Nephron progenitor cell (in vitro differentiated cells): ENCODE results near the gene GP1BA.

ENCODE experiments used
- DNase-seq: peaks from one replicate; pipeline ENCODE4 v3.0.0; 2021
- H3K27ac Mint-ChIP-seq: 2 replicates; pipeline ENCODE4 v1.8.0; 2021; ENCODE audit warnings: mild to moderate bottlenecking, moderate library complexity, mixed read lengths
- H3K27me3 Mint-ChIP-seq: 2 replicates; pipeline ENCODE4 v1.8.0; 2021; ENCODE audit warnings: mild to moderate bottlenecking, low read depth, mixed read lengths; ENCODE audit not compliant: poor library complexity
- H3K36me3 Mint-ChIP-seq: 2 replicates; pipeline ENCODE4 v1.8.0; 2021; ENCODE audit warnings: low read depth, mixed read lengths
- H3K4me1 Mint-ChIP-seq: 2 replicates; pipeline ENCODE4 v1.8.0; 2021; ENCODE audit warnings: mixed read lengths
- H3K4me3 Mint-ChIP-seq: 2 replicates; pipeline ENCODE4 v1.8.0; 2021; ENCODE audit warnings: mild to moderate bottlenecking, moderate library complexity, mixed read lengths
- H3K9me3 Mint-ChIP-seq: 2 replicates; pipeline ENCODE4 v1.8.0; 2021; ENCODE audit warnings: mild to moderate bottlenecking, moderate library complexity, mixed read lengths
- TF ChIP-seq, protein P1 (sequence below): fragments of 200-600 bp; sonication (generic); IDR thresholded peaks from 2 replicates; pipeline ENCODE4 v1.5.0; 2021; ENCODE audit warnings: antibody characterized with exemption

Gene GP1BA

GRCh38 chr17:4938688-4939545, 6.8 kb downstream of the GP1BA start:
- H3K4me3 Mint-ChIP-seq = peak overlapping the region; percentile 92
- peaks cover 31% of the 10 kb centered on the region for H3K36me3 Mint-ChIP-seq
- H3K9me3 Mint-ChIP-seq = no peaks in the 10 kb centered on the region
- peaks cover 40% of the 10 kb centered on the region for H3K4me1 Mint-ChIP-seq
- H3K27ac Mint-ChIP-seq = peak overlapping the region; percentile 94
- no peak for DNase-seq
- peaks cover 5% of the 10 kb centered on the region for H3K27me3 Mint-ChIP-seq
- TF ChIP-seq, protein P1, sequence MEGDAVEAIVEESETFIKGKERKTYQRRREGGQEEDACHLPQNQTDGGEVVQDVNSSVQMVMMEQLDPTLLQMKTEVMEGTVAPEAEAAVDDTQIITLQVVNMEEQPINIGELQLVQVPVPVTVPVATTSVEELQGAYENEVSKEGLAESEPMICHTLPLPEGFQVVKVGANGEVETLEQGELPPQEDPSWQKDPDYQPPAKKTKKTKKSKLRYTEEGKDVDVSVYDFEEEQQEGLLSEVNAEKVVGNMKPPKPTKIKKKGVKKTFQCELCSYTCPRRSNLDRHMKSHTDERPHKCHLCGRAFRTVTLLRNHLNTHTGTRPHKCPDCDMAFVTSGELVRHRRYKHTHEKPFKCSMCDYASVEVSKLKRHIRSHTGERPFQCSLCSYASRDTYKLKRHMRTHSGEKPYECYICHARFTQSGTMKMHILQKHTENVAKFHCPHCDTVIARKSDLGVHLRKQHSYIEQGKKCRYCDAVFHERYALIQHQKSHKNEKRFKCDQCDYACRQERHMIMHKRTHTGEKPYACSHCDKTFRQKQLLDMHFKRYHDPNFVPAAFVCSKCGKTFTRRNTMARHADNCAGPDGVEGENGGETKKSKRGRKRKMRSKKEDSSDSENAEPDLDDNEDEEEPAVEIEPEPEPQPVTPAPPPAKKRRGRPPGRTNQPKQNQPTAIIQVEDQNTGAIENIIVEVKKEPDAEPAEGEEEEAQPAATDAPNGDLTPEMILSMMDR = no peak

DNA sequence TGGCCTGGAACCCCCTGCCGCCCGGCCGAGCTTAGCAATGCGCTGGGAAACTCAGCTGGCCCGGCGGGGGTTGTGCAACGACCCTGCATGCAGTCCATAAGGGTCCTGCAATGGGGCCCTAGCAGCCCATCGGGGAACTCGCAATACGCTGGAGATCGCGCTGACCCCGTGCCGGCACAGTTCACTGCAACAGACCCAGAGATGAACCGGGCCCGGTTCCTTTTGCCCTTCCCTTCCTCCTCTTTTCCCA, 7.4 kb downstream of the GP1BA start:
- peaks cover 5% of the 10 kb centered on the region for H3K27me3 Mint-ChIP-seq
- H3K4me1 Mint-ChIP-seq = peaks cover 34% of the 10 kb centered on the region
- DNase-seq = peak; percentile 54
- TF ChIP-seq, protein P1 = no peak
- peak overlapping the region; percentile 94 for H3K27ac Mint-ChIP-seq
- H3K36me3 Mint-ChIP-seq = peaks cover 31% of the 10 kb centered on the region
- peak overlapping the region; percentile 92 for H3K4me3 Mint-ChIP-seq
- no peaks in the 10 kb centered on the region for H3K9me3 Mint-ChIP-seq

GRCh38 chr17:4939796-4940554, 7.9 kb downstream of the GP1BA start, which contains the start of the genes RNF167 and SLC25A11:
Gene RNF167, plus strand, starts transcription at chr17:4940268. Its CDS starts 642 bp downstream, at chr17:4940910.
Gene SLC25A11, minus strand, starts transcription at chr17:4940046. Its CDS starts 136 bp downstream, at chr17:4939910.
- no peaks in the 10 kb centered on the region for H3K9me3 Mint-ChIP-seq

GRCh38 chr17:4940555-4941318, 8.7 kb downstream of the GP1BA start:
- H3K27ac Mint-ChIP-seq = peak overlapping the region; percentile 99
- peaks cover 38% of the 10 kb centered on the region for H3K4me1 Mint-ChIP-seq

More at GRCh38 chr17:4939796-4940554, 7.9 kb downstream of the GP1BA start, which contains the start of the genes RNF167 and SLC25A11:
- H3K27me3 Mint-ChIP-seq = peaks cover 5% of the 10 kb centered on the region
- TF ChIP-seq, protein P1 = no peak
- peaks cover 31% of the 10 kb centered on the region for H3K4me1 Mint-ChIP-seq
- H3K27ac Mint-ChIP-seq = peak within 1 kb of the TSS; percentile 99
- peak; percentile 91 for DNase-seq
- peaks cover 31% of the 10 kb centered on the region for H3K36me3 Mint-ChIP-seq
- peak within 1 kb of the TSS; percentile 92 for H3K4me3 Mint-ChIP-seq

DNA sequence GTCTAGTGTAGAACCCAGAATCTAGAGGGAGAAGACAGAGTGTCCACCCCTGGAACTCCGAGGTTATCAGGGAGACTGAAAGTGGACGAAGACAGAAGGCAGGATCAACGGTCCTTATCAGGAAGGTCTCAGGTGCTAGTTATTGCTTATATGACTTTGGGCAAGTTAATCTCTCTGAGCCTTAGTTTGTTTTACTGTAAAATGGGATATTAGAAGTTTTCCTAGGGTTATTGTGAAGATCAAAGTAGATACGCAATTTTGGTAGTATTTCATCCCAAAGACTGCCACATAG, 9.2 kb downstream of the GP1BA start:
- DNase-seq = no peak
- Mint-ChIP-seq H3K27ac (peak overlapping the region; percentile 99), H3K4me1 (peaks cover 44% of the 10 kb centered on the region), H3K36me3 (peaks cover 34% of the 10 kb centered on the region), H3K9me3 (no peaks in the 10 kb centered on the region), H3K4me3 (peak overlapping the region; percentile 92), H3K27me3 (peaks cover 5% of the 10 kb centered on the region)
- TF ChIP-seq, protein P1 = no peak

More at GRCh38 chr17:4940555-4941318, 8.7 kb downstream of the GP1BA start:
- Mint-ChIP-seq H3K4me3 (peak overlapping the region; percentile 92), H3K27me3 (peaks cover 5% of the 10 kb centered on the region), H3K9me3 (no peaks in the 10 kb centered on the region), H3K36me3 (peaks cover 36% of the 10 kb centered on the region)
- TF ChIP-seq, protein P1 = no peak
- DNase-seq = peak; percentile 39
